NB4 (cell line): ENCODE measurements around the gene ALOX5.

Experiments
- CTCF ChIP-seq: IDR thresholded peaks from one replicate; pipeline ENCODE4 v1.5.1; 2012; ENCODE audit warnings: low read depth, low read length
- MAX ChIP-seq: IDR thresholded peaks from 2 replicates; pipeline ENCODE4 v1.6.1; 2011; ENCODE audit warnings: low read depth, low read length
- MYC ChIP-seq: IDR thresholded peaks from 2 replicates; pipeline ENCODE4 v1.6.1; 2011; ENCODE audit warnings: low read depth, low read length
- POLR2A ChIP-seq: IDR thresholded peaks from 2 replicates; pipeline ENCODE4 v1.6.1; 2011; ENCODE audit warnings: mild to moderate bottlenecking; ENCODE audit not compliant: insufficient read length; ENCODE audit errors: extremely low read depth

GRCh38 chr10:45386657-45387056 lies 12.6 kb downstream of the ALOX5 start:
- TF ChIP-seq POLR2A, result no peak
- no peak for TF ChIP-seq CTCF
- TF ChIP-seq MAX, result no peak
- no peak for TF ChIP-seq MYC
